22Rv1 (cell line): ENCODE results near the gene ARHGAP10.

Experiments used
- H3K27ac ChIP-seq: fragments of 450-650 bp; 2 replicates; pipeline ENCODE4 v1.5.1; 2017
- CTCF ChIP-seq: fragments of 450-650 bp; IDR thresholded peaks from 2 replicates; pipeline ENCODE4 v1.5.1; 2017; ENCODE audit warnings: mild to moderate bottlenecking
- ZFX ChIP-seq: fragments of 450-650 bp; IDR thresholded peaks from 2 replicates; pipeline ENCODE4 v1.6.1; 2017; ENCODE audit warnings: antibody characterized with exemption, borderline replicate concordance

Gene ARHGAP10

GRCh38 chr4:148015058-148015457 is 283.2 kb downstream of the ARHGAP10 start:
- H3K27ac ChIP-seq = no peak overlapping the region
- TF ChIP-seq ZFX = no peak
- TF ChIP-seq CTCF = no peak

- H3K27ac ChIP-seq = no peak overlapping the region
- TF ChIP-seq ZFX (no peak), CTCF (no peak)
Observed at GRCh38 chr4:148015468-148015867, 283.6 kb downstream of the ARHGAP10 start.

- TF ChIP-seq CTCF (no peak), ZFX (no peak)
- no peak overlapping the region for H3K27ac ChIP-seq
Observed at GRCh38 chr4:148016063-148016637, 284.3 kb downstream of the ARHGAP10 start.

GRCh38 chr4:148017801-148018200 is 285.9 kb downstream of the ARHGAP10 start:
- peak overlapping the region; percentile 21 for H3K27ac ChIP-seq
- no peak for TF ChIP-seq ZFX
- TF ChIP-seq CTCF = no peak

GRCh38 chr4:148021686-148022085 is 289.8 kb downstream of the ARHGAP10 start:
- no peak overlapping the region for H3K27ac ChIP-seq
- peak; percentile 30 for TF ChIP-seq CTCF
- TF ChIP-seq ZFX = no peak

- H3K27ac ChIP-seq = no peak overlapping the region
- TF ChIP-seq ZFX = no peak
- no peak for TF ChIP-seq CTCF
Observed at GRCh38 chr4:148022975-148023374, 291.1 kb downstream of the ARHGAP10 start.

- H3K27ac ChIP-seq = no peak overlapping the region
- TF ChIP-seq CTCF = no peak
- no peak for TF ChIP-seq ZFX
Observed at GRCh38 chr4:148023512-148024181, 291.8 kb downstream of the ARHGAP10 start.
